SU-DHL-6 (cell line): ENCODE measurements around the gene PREX1.

Experiments
- EZH2phosphoT487 ChIP-seq: fragments of 200-600 bp; sonication (generic), shearing (Covaris generic); conservative IDR thresholded peaks from 2 replicates; pipeline ENCODE4 v1.6.1; 2018; ENCODE audit warnings: mild to moderate bottlenecking, antibody characterized with exemption, low read length, moderate library complexity, mixed read lengths
- TF ChIP-seq, protein P1 (sequence below): fragments of 200-600 bp; sonication (generic); IDR thresholded peaks from one replicate; pipeline ENCODE4 v1.5.1; 2017; ENCODE audit warnings: antibody characterized with exemption, mild to moderate bottlenecking, low read length, moderate library complexity; ENCODE audit not compliant: insufficient read depth, poor library complexity, severe bottlenecking

DNA sequence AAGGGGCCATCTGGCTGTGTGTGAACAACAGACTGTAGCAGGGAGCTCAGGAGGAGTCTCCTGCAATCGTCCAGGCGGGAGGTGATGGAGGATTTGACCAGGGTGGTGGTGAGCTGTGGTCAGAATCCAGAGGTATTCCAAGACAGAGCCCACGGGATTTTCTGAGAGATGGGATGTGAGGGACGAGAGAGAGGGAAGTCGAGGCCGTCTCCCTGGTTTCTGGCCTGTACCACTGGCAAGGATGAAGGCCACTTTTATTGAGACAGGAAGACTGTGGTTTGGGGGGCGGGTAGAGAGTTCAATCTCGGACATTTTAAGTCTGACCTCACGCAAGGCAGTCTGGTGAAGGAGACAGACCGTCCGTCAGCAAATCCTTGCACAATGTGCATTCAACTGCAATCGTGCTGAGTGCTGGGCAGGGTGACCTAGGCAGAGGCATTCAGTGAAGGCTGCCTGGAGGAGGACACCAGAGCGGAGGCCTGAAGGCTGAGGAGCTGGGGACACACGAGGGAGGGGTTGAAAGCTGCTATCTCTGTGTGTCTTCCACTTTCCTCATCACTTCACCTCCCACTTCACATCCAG is 53.9 kb downstream of the PREX1 start:
- TF ChIP-seq, protein P1, sequence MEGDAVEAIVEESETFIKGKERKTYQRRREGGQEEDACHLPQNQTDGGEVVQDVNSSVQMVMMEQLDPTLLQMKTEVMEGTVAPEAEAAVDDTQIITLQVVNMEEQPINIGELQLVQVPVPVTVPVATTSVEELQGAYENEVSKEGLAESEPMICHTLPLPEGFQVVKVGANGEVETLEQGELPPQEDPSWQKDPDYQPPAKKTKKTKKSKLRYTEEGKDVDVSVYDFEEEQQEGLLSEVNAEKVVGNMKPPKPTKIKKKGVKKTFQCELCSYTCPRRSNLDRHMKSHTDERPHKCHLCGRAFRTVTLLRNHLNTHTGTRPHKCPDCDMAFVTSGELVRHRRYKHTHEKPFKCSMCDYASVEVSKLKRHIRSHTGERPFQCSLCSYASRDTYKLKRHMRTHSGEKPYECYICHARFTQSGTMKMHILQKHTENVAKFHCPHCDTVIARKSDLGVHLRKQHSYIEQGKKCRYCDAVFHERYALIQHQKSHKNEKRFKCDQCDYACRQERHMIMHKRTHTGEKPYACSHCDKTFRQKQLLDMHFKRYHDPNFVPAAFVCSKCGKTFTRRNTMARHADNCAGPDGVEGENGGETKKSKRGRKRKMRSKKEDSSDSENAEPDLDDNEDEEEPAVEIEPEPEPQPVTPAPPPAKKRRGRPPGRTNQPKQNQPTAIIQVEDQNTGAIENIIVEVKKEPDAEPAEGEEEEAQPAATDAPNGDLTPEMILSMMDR: no peak
- no peak for TF ChIP-seq EZH2phosphoT487
